OCI-LY3 (cell line): ENCODE data around the gene GRK3.
"Not testable (repeated sequence)": the region's sequence is repeated elsewhere in the genome, so short reads cannot be mapped to it uniquely, and the experiment has no call there.

ENCODE experiments used
- H2AFZ ChIP-seq: fragments of 200-600, 300-600 bp; shearing (Covaris generic); 2 replicates; pipeline ENCODE4 v1.6.0; 2014; ENCODE audit warnings: antibody characterized with exemption, low read depth, low read length
- H3K27ac ChIP-seq: fragments of 200-600, 300-600 bp; sonication (generic); 2 replicates; pipeline ENCODE4 v1.5.1; 2014; ENCODE audit warnings: mild to moderate bottlenecking, low read length, moderate library complexity, mixed read lengths
- H3K27me3 ChIP-seq: fragments of 200-600, 300-600 bp; sonication (generic); 2 replicates; pipeline ENCODE4 v1.6.1; 2014; ENCODE audit warnings: low read depth, low read length, mixed read lengths
- H3K36me3 ChIP-seq: fragments of 200-600, 300-600 bp; sonication (generic); replicated peaks from 2 replicates; pipeline ENCODE3; 2014; ENCODE audit warnings: low read depth, low read length, mixed read lengths
- H3K4me1 ChIP-seq: fragments of 300-600, 200-600 bp; sonication (generic); 2 replicates; pipeline ENCODE4 v1.6.1; 2014; ENCODE audit warnings: low read length, mixed read lengths
- H3K4me2 ChIP-seq: fragments of 200-600, 300-600 bp; sonication (generic); 2 replicates; pipeline ENCODE4 v1.6.1; 2014; ENCODE audit warnings: low read length, mixed read lengths
- H3K4me3 ChIP-seq: fragments of 300-600, 200-600 bp; sonication (generic); 2 replicates; pipeline ENCODE4 v1.5.1; 2014; ENCODE audit warnings: antibody characterized with exemption, mild to moderate bottlenecking, low read length, moderate library complexity
- H3K79me2 ChIP-seq: fragments of 300-600, 200-600 bp; shearing (Covaris generic); 2 replicates; pipeline ENCODE4 v1.6.1; 2014; ENCODE audit warnings: mild to moderate bottlenecking, low read length, mixed read lengths
- H3K9ac ChIP-seq: fragments of 300-600, 200-600 bp; shearing (Covaris generic); 2 replicates; pipeline ENCODE4 v1.6.0; 2014; ENCODE audit warnings: mild to moderate bottlenecking, low read length, moderate library complexity
- H3K9me3 ChIP-seq: fragments of 200-600, 300-600 bp; shearing (Covaris generic); 2 replicates; pipeline ENCODE4 v1.6.1; 2014; ENCODE audit warnings: low read length, mixed read lengths; ENCODE audit not compliant: insufficient read depth
- H4K20me1 ChIP-seq: fragments of 200-600, 300-600 bp; sonication (generic); 2 replicates; pipeline ENCODE4 v1.6.1; 2016; ENCODE audit warnings: low read length, mixed read lengths; ENCODE audit not compliant: insufficient read depth
- EZH2phosphoT487 ChIP-seq: fragments of 200-600 bp; shearing (Covaris generic); IDR thresholded peaks from 2 replicates; pipeline ENCODE4 v1.6.1; 2018; ENCODE audit warnings: antibody characterized with exemption, mixed run types, low read depth
- TF ChIP-seq, protein P1 (sequence below): fragments of 200-600, 300-600 bp; sonication (generic); IDR thresholded peaks from 2 replicates; pipeline ENCODE4 v1.5.1; 2014; ENCODE audit warnings: antibody characterized with exemption, low read length, low read depth

The GRK3 gene

GRCh38 chr22:25546751-25547150, 17.7 kb upstream of the GRK3 start:
- H3K4me3 ChIP-seq = no peak overlapping the region
- H3K9ac ChIP-seq = no peak overlapping the region
- no peak overlapping the region for H3K27ac ChIP-seq
- H3K9me3 ChIP-seq = no peaks in the 10 kb centered on the region
- H3K36me3 ChIP-seq = no peaks in the 10 kb centered on the region
- H4K20me1 ChIP-seq = no peaks in the 10 kb centered on the region
- H2AFZ ChIP-seq = no peak overlapping the region; the same call in 1 of the 2 replicates
- peak overlapping the region; percentile 12 for H3K4me2 ChIP-seq
- TF ChIP-seq, protein P1, sequence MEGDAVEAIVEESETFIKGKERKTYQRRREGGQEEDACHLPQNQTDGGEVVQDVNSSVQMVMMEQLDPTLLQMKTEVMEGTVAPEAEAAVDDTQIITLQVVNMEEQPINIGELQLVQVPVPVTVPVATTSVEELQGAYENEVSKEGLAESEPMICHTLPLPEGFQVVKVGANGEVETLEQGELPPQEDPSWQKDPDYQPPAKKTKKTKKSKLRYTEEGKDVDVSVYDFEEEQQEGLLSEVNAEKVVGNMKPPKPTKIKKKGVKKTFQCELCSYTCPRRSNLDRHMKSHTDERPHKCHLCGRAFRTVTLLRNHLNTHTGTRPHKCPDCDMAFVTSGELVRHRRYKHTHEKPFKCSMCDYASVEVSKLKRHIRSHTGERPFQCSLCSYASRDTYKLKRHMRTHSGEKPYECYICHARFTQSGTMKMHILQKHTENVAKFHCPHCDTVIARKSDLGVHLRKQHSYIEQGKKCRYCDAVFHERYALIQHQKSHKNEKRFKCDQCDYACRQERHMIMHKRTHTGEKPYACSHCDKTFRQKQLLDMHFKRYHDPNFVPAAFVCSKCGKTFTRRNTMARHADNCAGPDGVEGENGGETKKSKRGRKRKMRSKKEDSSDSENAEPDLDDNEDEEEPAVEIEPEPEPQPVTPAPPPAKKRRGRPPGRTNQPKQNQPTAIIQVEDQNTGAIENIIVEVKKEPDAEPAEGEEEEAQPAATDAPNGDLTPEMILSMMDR = no peak
- TF ChIP-seq EZH2phosphoT487 = no peak
- H3K4me1 ChIP-seq = peaks cover 27% of the 10 kb centered on the region
- H3K79me2 ChIP-seq = no peaks in the 10 kb centered on the region
- 0 out of 2 replicates have a peak, but pooled peaks cover 2% of the 10 kb centered on the region for H3K27me3 ChIP-seq

DNA sequence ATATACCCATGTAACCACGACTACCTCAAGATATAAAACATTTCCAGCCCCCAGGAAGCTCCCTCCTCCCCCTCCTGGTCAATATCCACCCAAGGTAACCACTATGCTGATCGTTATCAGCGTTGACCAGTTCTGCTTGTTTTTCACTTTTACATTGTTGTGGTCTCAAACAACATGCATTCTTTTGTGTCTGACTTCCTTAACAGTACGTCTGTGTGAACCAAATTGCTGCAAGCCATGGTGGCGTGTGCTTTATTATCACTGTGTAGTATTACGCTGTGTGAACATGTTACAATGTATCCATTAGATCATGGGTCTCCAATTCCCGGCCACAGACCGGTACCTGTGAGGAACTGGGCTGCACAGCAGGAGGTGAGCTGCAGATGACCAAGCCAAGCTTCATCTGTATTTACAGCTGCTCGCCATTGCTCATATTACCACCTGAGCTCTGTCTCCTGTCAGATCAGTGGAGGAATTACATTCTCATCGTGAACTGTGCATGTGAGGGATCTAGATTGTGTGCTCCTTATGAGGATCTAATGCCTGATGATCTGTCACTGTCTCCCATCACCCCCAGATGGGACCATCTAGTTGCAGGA, 15.5 kb upstream of the GRK3 start:
- H3K9ac ChIP-seq = no peak overlapping the region
- no peaks in the 10 kb centered on the region for H3K36me3 ChIP-seq
- no peak overlapping the region for H3K27ac ChIP-seq
- H3K27me3 ChIP-seq = 0 out of 2 replicates have a peak, but pooled peaks cover 2% of the 10 kb centered on the region
- no peaks in the 10 kb centered on the region for H3K79me2 ChIP-seq
- TF ChIP-seq, protein P1 = no peak
- TF ChIP-seq EZH2phosphoT487 = no peak
- H3K4me2 ChIP-seq = no peak overlapping the region
- H3K9me3 ChIP-seq = no peaks in the 10 kb centered on the region
- no peak overlapping the region for H2AFZ ChIP-seq
- H3K4me1 ChIP-seq = peaks cover 22% of the 10 kb centered on the region
- no peaks in the 10 kb centered on the region for H4K20me1 ChIP-seq
- H3K4me3 ChIP-seq = no peak overlapping the region

GRCh38 chr22:25551396-25551795, 13.1 kb upstream of the GRK3 start:
- H3K79me2 ChIP-seq = no peaks in the 10 kb centered on the region
- H3K4me2 ChIP-seq = no peak overlapping the region
- no peak for TF ChIP-seq EZH2phosphoT487
- TF ChIP-seq, protein P1 = no peak
- no peaks in the 10 kb centered on the region for H4K20me1 ChIP-seq
- no peak overlapping the region for H3K27ac ChIP-seq
- no peaks in the 10 kb centered on the region for H3K9me3 ChIP-seq
- no peak overlapping the region for H3K9ac ChIP-seq
- no peak overlapping the region for H3K4me3 ChIP-seq
- H3K4me1 ChIP-seq = peaks cover 17% of the 10 kb centered on the region
- no peaks in the 10 kb centered on the region for H3K36me3 ChIP-seq
- no peak overlapping the region for H2AFZ ChIP-seq
- 0 out of 2 replicates have a peak, but pooled peaks cover 2% of the 10 kb centered on the region for H3K27me3 ChIP-seq

DNA sequence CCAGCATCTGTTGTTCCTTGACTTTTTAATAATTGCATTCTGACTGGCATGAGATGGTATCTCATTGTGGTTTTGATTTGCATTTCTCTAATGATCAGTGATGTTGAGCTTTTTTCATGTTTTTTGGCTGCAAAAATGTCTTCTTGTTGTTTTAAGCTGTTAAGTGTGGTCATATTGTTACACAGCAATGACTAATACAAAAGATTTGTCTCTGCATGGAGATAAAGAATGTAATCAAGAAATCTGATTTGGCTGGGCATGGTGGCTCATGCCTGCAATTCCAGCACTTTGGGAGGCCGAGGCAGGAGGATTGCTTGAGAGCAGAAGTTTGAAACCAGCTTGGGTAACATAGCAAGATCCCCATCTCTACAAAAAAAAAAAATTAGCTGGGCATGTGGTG, 12.1 kb upstream of the GRK3 start:
- not testable (repeated sequence) for H3K27me3 ChIP-seq, H3K36me3 ChIP-seq, H3K4me3 ChIP-seq, H3K4me2 ChIP-seq, H3K79me2 ChIP-seq, H3K9me3 ChIP-seq, H4K20me1 ChIP-seq, H3K4me1 ChIP-seq, H3K27ac ChIP-seq, H3K9ac ChIP-seq, H2AFZ ChIP-seq
